ENCODE measurements around the gene RGS10. TPM values are rescaled to one million over a fixed set of nuclear protein-coding genes. Genes with fewer than 3 reads are reported as not detected.

RGS10 gene
- total RNA-seq, 1 experiment from 2014 or later, result 7.2 TPM

GRCh38 chr10:119488675-119489074, 53.8 kb downstream of the RGS10 start:
- no peak overlapping the region for H3K4me3 ChIP-seq (ENCODE audit: insufficient read depth, low read depth, low read length)
- peaks cover 6% of the 10 kb centered on the region; the same call in 1 of the 2 replicates for H3K27me3 ChIP-seq (ENCODE audit: control insufficient read depth, insufficient read depth, low read length)
- no peak for DNase-seq

GRCh38 chr10:119483839-119484238, 58.7 kb downstream of the RGS10 start:
- H3K4me3 ChIP-seq (ENCODE audit: insufficient read depth, low read depth, low read length), result no peak overlapping the region
- peaks cover 40% of the 10 kb centered on the region for H3K27me3 ChIP-seq (ENCODE audit: control insufficient read depth, insufficient read depth, low read length)
- H3K36me3 ChIP-seq (replicated peaks; ENCODE audit: control insufficient read depth, insufficient read depth, low read length), result no peaks in the 10 kb centered on the region
- DNase-seq, result no peak

More at GRCh38 chr10:119488675-119489074, 53.8 kb downstream of the RGS10 start:
- no peaks in the 10 kb centered on the region for H3K36me3 ChIP-seq (replicated peaks; ENCODE audit: control insufficient read depth, insufficient read depth, low read length)

- peaks cover 48% of the 10 kb centered on the region for H3K27me3 ChIP-seq (ENCODE audit: control insufficient read depth, insufficient read depth, low read length)
- no peak overlapping the region for H3K4me3 ChIP-seq (ENCODE audit: insufficient read depth, low read depth, low read length)
Observed at GRCh38 chr10:119483001-119483400, 59.5 kb downstream of the RGS10 start.

GRCh38 chr10:119481781-119482426, 60.6 kb downstream of the RGS10 start:
- Histone ChIP-seq H3K27me3 (ENCODE audit: control insufficient read depth, insufficient read depth, low read length) (peaks cover 57% of the 10 kb centered on the region), H3K36me3 (replicated peaks; ENCODE audit: control insufficient read depth, insufficient read depth, low read length) (no peaks in the 10 kb centered on the region), H3K4me3 (ENCODE audit: insufficient read depth, low read depth, low read length) (no peak overlapping the region)
- DNase-seq, result no peak

More at GRCh38 chr10:119483001-119483400, 59.5 kb downstream of the RGS10 start:
- no peaks in the 10 kb centered on the region for H3K36me3 ChIP-seq (replicated peaks; ENCODE audit: control insufficient read depth, insufficient read depth, low read length)
- DNase-seq, result no peak

GRCh38 chr10:119480667-119481066, 61.9 kb downstream of the RGS10 start:
- Histone ChIP-seq H3K36me3 (replicated peaks; ENCODE audit: control insufficient read depth, insufficient read depth, low read length) (no peaks in the 10 kb centered on the region), H3K27me3 (ENCODE audit: control insufficient read depth, insufficient read depth, low read length) (peaks cover 68% of the 10 kb centered on the region), H3K4me3 (ENCODE audit: insufficient read depth, low read depth, low read length) (no peak overlapping the region)
- DNase-seq, result no peak

- H3K36me3 ChIP-seq (replicated peaks; ENCODE audit: control insufficient read depth, insufficient read depth, low read length), result no peaks in the 10 kb centered on the region
- H3K4me3 ChIP-seq (ENCODE audit: insufficient read depth, low read depth, low read length), result no peak overlapping the region
- H3K27me3 ChIP-seq (ENCODE audit: control insufficient read depth, insufficient read depth, low read length), result peaks cover 71% of the 10 kb centered on the region
- peak; percentile 78 for DNase-seq
Observed at GRCh38 chr10:119479532-119479931, 63.0 kb downstream of the RGS10 start.

- Histone ChIP-seq H3K27me3 (ENCODE audit: control insufficient read depth, insufficient read depth, low read length) (peaks cover 71% of the 10 kb centered on the region), H3K36me3 (replicated peaks; ENCODE audit: control insufficient read depth, insufficient read depth, low read length) (no peaks in the 10 kb centered on the region), H3K4me3 (ENCODE audit: insufficient read depth, low read depth, low read length) (no peak overlapping the region)
- DNase-seq, result no peak
Observed at GRCh38 chr10:119478811-119479341, 63.6 kb downstream of the RGS10 start.

GRCh38 chr10:119478111-119478802, 64.3 kb downstream of the RGS10 start:
- no peak for DNase-seq
- Histone ChIP-seq H3K36me3 (replicated peaks; ENCODE audit: control insufficient read depth, insufficient read depth, low read length) (no peaks in the 10 kb centered on the region), H3K4me3 (ENCODE audit: insufficient read depth, low read depth, low read length) (no peak overlapping the region), H3K27me3 (ENCODE audit: control insufficient read depth, insufficient read depth, low read length) (peaks cover 68% of the 10 kb centered on the region)

- no peak overlapping the region for H3K4me3 ChIP-seq (ENCODE audit: insufficient read depth, low read depth, low read length)
- H3K36me3 ChIP-seq (replicated peaks; ENCODE audit: control insufficient read depth, insufficient read depth, low read length), result no peaks in the 10 kb centered on the region
- DNase-seq, result no peak
- H3K27me3 ChIP-seq (ENCODE audit: control insufficient read depth, insufficient read depth, low read length), result peaks cover 63% of the 10 kb centered on the region
Observed at GRCh38 chr10:119477444-119477843, 65.1 kb downstream of the RGS10 start.

GRCh38 chr10:119474606-119475005, 67.9 kb downstream of the RGS10 start:
- H3K4me3 ChIP-seq (ENCODE audit: insufficient read depth, low read depth, low read length), result no peak overlapping the region
- DNase-seq, result no peak
- H3K27me3 ChIP-seq (ENCODE audit: control insufficient read depth, insufficient read depth, low read length), result peaks cover 46% of the 10 kb centered on the region

GRCh38 chr10:119473771-119474170, 68.7 kb downstream of the RGS10 start:
- no peaks in the 10 kb centered on the region for H3K36me3 ChIP-seq (replicated peaks; ENCODE audit: control insufficient read depth, insufficient read depth, low read length)
- no peak for DNase-seq
- no peak overlapping the region for H3K4me3 ChIP-seq (ENCODE audit: insufficient read depth, low read depth, low read length)
- H3K27me3 ChIP-seq (ENCODE audit: control insufficient read depth, insufficient read depth, low read length), result peaks cover 40% of the 10 kb centered on the region

More at GRCh38 chr10:119474606-119475005, 67.9 kb downstream of the RGS10 start:
- no peaks in the 10 kb centered on the region for H3K36me3 ChIP-seq (replicated peaks; ENCODE audit: control insufficient read depth, insufficient read depth, low read length)

- Histone ChIP-seq H3K27me3 (ENCODE audit: control insufficient read depth, insufficient read depth, low read length) (peaks cover 17% of the 10 kb centered on the region; the same call in 1 of the 2 replicates), H3K4me3 (ENCODE audit: insufficient read depth, low read depth, low read length) (no peak overlapping the region), H3K36me3 (replicated peaks; ENCODE audit: control insufficient read depth, insufficient read depth, low read length) (no peaks in the 10 kb centered on the region)
- no peak for DNase-seq
Observed at GRCh38 chr10:119470920-119471702, 71.4 kb downstream of the RGS10 start.

GRCh38 chr10:119469846-119470245, 72.7 kb downstream of the RGS10 start:
- Histone ChIP-seq H3K4me3 (ENCODE audit: insufficient read depth, low read depth, low read length) (no peak overlapping the region), H3K36me3 (replicated peaks; ENCODE audit: control insufficient read depth, insufficient read depth, low read length) (no peaks in the 10 kb centered on the region), H3K27me3 (ENCODE audit: control insufficient read depth, insufficient read depth, low read length) (peaks cover 11% of the 10 kb centered on the region; the same call in 1 of the 2 replicates)
- DNase-seq, result no peak

GRCh38 chr10:119469325-119469707, 73.2 kb downstream of the RGS10 start:
- DNase-seq, result no peak
- H3K36me3 ChIP-seq (replicated peaks; ENCODE audit: control insufficient read depth, insufficient read depth, low read length), result no peaks in the 10 kb centered on the region
- H3K27me3 ChIP-seq (ENCODE audit: control insufficient read depth, insufficient read depth, low read length), result peaks cover 6% of the 10 kb centered on the region; the same call in 1 of the 2 replicates
- H3K4me3 ChIP-seq (ENCODE audit: insufficient read depth, low read depth, low read length), result no peak overlapping the region
